Hepatocyte (in vitro differentiated cells): ENCODE results near the gene XPNPEP2.

ENCODE experiments used
- CTCF ChIP-seq: fragments of 200-600 bp; sonication (generic); IDR thresholded peaks from 2 replicates; pipeline ENCODE4 v1.5.1; 2016; ENCODE audit warnings: antibody characterized with exemption, mild to moderate bottlenecking; ENCODE audit not compliant: poor library complexity
- EZH2 ChIP-seq: fragments of 200-600 bp; sonication (generic); IDR thresholded peaks from 2 replicates; pipeline ENCODE4 v1.6.1; 2016; ENCODE audit warnings: antibody characterized with exemption, mild to moderate bottlenecking, borderline replicate concordance

DNA sequence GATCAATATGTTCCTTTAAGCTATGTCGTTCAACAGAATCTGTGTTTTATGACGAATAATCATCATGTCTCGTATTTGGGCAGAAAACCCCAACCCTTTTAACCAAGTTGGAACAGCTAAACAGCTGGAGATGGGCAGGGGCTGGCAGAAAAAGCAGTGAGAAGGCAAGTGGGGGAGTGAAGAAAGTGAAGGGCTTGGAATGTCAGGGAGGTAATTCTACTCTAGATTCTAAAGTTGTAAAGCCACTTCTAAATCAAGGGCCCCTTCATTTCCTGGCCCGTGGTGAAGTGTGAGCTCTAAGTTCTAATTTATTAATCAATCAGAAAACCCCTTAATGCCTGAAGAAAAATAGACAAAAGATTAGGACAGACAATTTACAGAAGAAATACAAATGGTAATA is 61.4 kb downstream of the XPNPEP2 start:
- TF ChIP-seq CTCF (no peak), EZH2 (no peak)
